Tibial nerve (tissue), 4 donors: Measurements from ENCODE around the gene PHACTR1.

ENCODE experiments used
- EP300 ChIP-seq, 2 donors: sonication (generic); formaldehyde crosslinking; IDR thresholded peaks; one replicate each; pipeline ENCODE4 v1.6.1; 2017; ENCODE audit warnings: antibody characterized with exemption in 2 of 2, mild to moderate bottlenecking in 1 of 2
- POLR2A ChIP-seq, 2 donors: fragments of 450-650 bp; IDR thresholded peaks; one replicate each; pipeline ENCODE4 v1.6.1; 2017; ENCODE audit warnings: antibody characterized with exemption in 2 of 2, mild to moderate bottlenecking in 2 of 2, moderate library complexity in 2 of 2
- TF ChIP-seq, protein P1 (sequence below), 5 experiments: fragments of 200-600 bp in 3 of 5; fragments of 450-650 bp in 2 of 5; sonication (generic) in 3 of 5; IDR thresholded peaks; one replicate each; pipeline ENCODE4 v1.5.1; 2016 to 2019; ENCODE audit warnings: antibody characterized with exemption in 5 of 5, mild to moderate bottlenecking in 3 of 5, moderate library complexity in 2 of 5

DNA sequence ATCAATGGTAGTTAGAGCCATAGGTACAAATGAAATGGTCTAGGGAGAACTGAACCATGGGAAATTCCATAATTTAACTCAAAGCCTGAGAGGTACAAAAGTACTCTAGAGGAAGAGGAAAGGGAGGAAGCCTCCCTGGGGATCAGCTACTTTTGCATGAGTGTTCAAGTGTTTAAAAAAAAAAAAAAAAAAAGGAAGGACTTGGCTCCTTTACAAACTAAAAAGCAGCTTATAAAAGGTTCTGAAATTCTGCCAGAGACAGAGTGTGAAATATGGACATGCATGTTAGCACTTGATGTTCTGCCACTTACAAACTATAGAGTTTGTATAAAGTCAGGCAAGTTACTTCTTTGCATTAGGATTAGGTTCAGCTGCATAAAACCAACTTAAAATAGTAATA is 321.7 kb downstream of the PHACTR1 start:
- TF ChIP-seq, protein P1, sequence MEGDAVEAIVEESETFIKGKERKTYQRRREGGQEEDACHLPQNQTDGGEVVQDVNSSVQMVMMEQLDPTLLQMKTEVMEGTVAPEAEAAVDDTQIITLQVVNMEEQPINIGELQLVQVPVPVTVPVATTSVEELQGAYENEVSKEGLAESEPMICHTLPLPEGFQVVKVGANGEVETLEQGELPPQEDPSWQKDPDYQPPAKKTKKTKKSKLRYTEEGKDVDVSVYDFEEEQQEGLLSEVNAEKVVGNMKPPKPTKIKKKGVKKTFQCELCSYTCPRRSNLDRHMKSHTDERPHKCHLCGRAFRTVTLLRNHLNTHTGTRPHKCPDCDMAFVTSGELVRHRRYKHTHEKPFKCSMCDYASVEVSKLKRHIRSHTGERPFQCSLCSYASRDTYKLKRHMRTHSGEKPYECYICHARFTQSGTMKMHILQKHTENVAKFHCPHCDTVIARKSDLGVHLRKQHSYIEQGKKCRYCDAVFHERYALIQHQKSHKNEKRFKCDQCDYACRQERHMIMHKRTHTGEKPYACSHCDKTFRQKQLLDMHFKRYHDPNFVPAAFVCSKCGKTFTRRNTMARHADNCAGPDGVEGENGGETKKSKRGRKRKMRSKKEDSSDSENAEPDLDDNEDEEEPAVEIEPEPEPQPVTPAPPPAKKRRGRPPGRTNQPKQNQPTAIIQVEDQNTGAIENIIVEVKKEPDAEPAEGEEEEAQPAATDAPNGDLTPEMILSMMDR (IDR thresholded peaks at IDR 0.05) = no peak
- TF ChIP-seq EP300 (IDR thresholded peaks at IDR 0.05) (no peak), POLR2A (IDR thresholded peaks at IDR 0.05) (no peak)
